Muscle of arm (tissue), 14 donors: ENCODE results near the gene TUB. TPM values are rescaled to one million over a fixed set of nuclear protein-coding genes. Genes with fewer than 3 reads are reported as not detected.

Source experiments
- DNase-seq: peaks from one replicate; pipeline ENCODE4 v3.0.0-alpha.2; 2013
- long read RNA-seq, 11 donors: transcript quantifications; one replicate each; lab custom pipeline, GENCODE V29; 2026
- polyA plus RNA-seq, 12 donors: library from polyadenylated mRNA; unstranded; fragments of 120-200 nt; gene quantifications; one replicate each; pipeline ENCODE4 v1.2.1, GENCODE V29; 2013; ENCODE audit not compliant: insufficient read length in 12 of 12

TUB gene
- polyA plus RNA-seq, result 10 to 100 TPM in 11 of 12 donors, not detected in 1; 10.2 to 19.0 (median 13.9) TPM
- long read RNA-seq, donor 1, partial matches to known transcripts, result 0 of 2 reads
- long read RNA-seq, donor 1, other reads (novel, unspliced or antisense), result 0 of 2 reads
- long read RNA-seq, donor 2, partial matches to known transcripts, result 10 of 10 reads
- long read RNA-seq, donor 2, other reads (novel, unspliced or antisense), result 0 of 10 reads
- long read RNA-seq, donor 3, result 0 reads
- long read RNA-seq, donor 4, partial matches to known transcripts, result 9 of 9 reads
- long read RNA-seq, donor 4, other reads (novel, unspliced or antisense), result 0 of 9 reads
- long read RNA-seq, donor 5, result 0 reads
- long read RNA-seq, donor 6, result 0 reads
- long read RNA-seq, donor 7, partial matches to known transcripts, result 11 of 11 reads
- long read RNA-seq, donor 7, other reads (novel, unspliced or antisense), result 0 of 11 reads
- long read RNA-seq, donor 8, partial matches to known transcripts, result 0 of 2 reads
- long read RNA-seq, donor 8, other reads (novel, unspliced or antisense), result 0 of 2 reads
- long read RNA-seq, donor 9, result 0 reads
- long read RNA-seq, donor 10, partial matches to known transcripts, result 33 of 34 reads
- long read RNA-seq, donor 10, other reads (novel, unspliced or antisense), result 0 of 34 reads
- long read RNA-seq, donor 11, partial matches to known transcripts, result 0 of 1 reads
- long read RNA-seq, donor 11, other reads (novel, unspliced or antisense), result 0 of 1 reads

GRCh38 chr11:8080674-8081590 is at the start of gene TUB:
TUB (plus strand) TSS chr11:8081211; CDS start chr11:8081511, 300 bp downstream.
- peak; percentile 64 for DNase-seq

GRCh38 chr11:8031248-8032115 is 49.5 kb upstream of the TUB start:
- no peak for DNase-seq

- DNase-seq, result no peak
Observed at GRCh38 chr11:8032122-8032521, 48.9 kb upstream of the TUB start.

- DNase-seq, result no peak
Observed at GRCh38 chr11:8032576-8033304, 48.3 kb upstream of the TUB start.

- DNase-seq, result peak; percentile 87
Observed at GRCh38 chr11:8033305-8034105, 47.5 kb upstream of the TUB start.

DNA sequence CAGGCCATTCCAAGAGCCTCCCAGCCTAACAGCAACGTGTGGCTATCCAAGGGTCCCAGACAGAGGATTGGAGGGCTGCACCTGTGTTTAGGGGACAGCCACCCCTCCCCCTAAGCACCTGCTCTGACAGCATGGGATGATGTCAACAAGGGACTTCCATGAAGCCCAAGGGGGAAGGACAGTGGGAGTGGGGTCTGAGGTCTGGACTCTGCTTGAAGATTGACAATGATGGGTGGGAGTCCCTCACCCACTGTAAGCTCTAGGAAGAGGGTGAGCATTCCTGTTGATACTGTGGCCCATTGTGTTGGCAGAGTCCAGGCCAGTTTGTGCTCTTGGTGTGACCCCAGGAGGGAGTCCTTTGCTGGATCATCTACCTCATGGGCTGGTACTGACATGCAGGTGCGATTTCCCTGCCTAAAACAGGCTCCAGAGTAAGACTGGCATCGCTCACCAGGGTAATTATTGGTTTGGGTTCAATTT is 46.9 kb upstream of the TUB start:
- no peak for DNase-seq

- DNase-seq, result no peak
Observed at GRCh38 chr11:8034604-8035190, 46.3 kb upstream of the TUB start.

DNA sequence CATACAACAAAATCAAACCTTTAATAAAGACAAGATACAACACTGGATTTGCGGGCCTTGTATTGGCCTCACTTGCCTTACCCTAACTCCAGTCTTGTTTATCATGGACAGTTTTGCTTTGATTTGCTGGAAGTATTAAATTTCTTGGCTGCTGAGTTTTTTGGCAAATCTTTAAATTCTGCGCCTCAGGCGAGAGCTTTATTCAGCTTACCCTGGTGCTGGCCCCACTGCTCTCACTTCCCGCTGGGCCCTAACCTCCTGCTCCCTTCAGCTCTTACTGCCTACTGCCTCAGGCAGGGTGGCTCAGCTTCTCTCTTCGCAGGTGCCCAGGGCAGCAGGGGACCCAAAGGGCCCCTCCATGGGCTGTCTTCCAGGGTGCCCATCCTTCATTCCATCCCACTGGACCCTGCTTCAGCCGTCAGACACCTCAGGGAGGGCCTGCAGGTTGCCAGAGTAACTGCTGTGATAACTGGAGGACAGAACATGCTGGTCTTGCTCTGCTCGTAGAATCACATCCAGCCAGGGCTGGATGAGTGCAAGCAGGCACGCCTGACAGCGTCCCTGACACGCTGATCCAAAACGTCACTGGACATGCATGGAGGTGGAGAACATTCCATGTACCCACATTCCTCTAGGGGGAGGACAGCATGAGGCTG is 45.7 kb upstream of the TUB start:
- DNase-seq, result no peak

- DNase-seq, result no peak
Observed at GRCh38 chr11:8036002-8036802, 44.8 kb upstream of the TUB start.

- no peak for DNase-seq
Observed at GRCh38 chr11:8036986-8037385, 44.0 kb upstream of the TUB start.

GRCh38 chr11:8038393-8038792 is 42.6 kb upstream of the TUB start:
- no peak for DNase-seq

- DNase-seq, result no peak
Observed at GRCh38 chr11:8038811-8039529, 42.0 kb upstream of the TUB start.

- DNase-seq, result no peak
Observed at GRCh38 chr11:8039530-8040260, 41.3 kb upstream of the TUB start.

- DNase-seq, result no peak
Observed at GRCh38 chr11:8040261-8040920, 40.6 kb upstream of the TUB start.

- DNase-seq, result no peak
Observed at GRCh38 chr11:8040921-8041285, 40.1 kb upstream of the TUB start.

- no peak for DNase-seq
Observed at GRCh38 chr11:8041576-8041975, 39.4 kb upstream of the TUB start.
